Activated naive CD8-positive, alpha-beta T cell (primary cell): Measurements from ENCODE around the gene AHCTF1.

Experiments
- H3K27ac Mint-ChIP-seq: one replicate; pipeline ENCODE4 v1.8.0; 2021; ENCODE audit warnings: mixed read lengths
- H3K27me3 Mint-ChIP-seq: one replicate; pipeline ENCODE4 v1.8.0; 2021; ENCODE audit warnings: mixed read lengths
- H3K36me3 Mint-ChIP-seq: one replicate; pipeline ENCODE4 v1.8.0; 2021; ENCODE audit warnings: mixed read lengths
- H3K4me1 Mint-ChIP-seq: one replicate; pipeline ENCODE4 v1.8.0; 2021; ENCODE audit warnings: low read depth, mixed read lengths
- H3K4me3 Mint-ChIP-seq: one replicate; pipeline ENCODE4 v1.8.0; 2021; ENCODE audit warnings: mild to moderate bottlenecking, mixed read lengths
- H3K9me3 Mint-ChIP-seq: one replicate; pipeline ENCODE4 v1.8.0; 2021; ENCODE audit warnings: low read depth, mixed read lengths

The AHCTF1 gene

GRCh38 chr1:246931549-246932365, at the start of gene AHCTF1:
AHCTF1 (minus strand) TSS chr1:246931948; CDS start chr1:246918370, 13,578 bp downstream.
- Mint-ChIP-seq H3K4me3 (peak within 1 kb of the TSS; percentile 94), H3K27ac (peak within 1 kb of the TSS; percentile 91), H3K4me1 (peaks cover 32% of the 10 kb centered on the region), H3K36me3 (peaks cover 5% of the 10 kb centered on the region), H3K27me3 (no peaks in the 10 kb centered on the region), H3K9me3 (no peaks in the 10 kb centered on the region)

GRCh38 chr1:246978785-246979184, 47.0 kb upstream of the AHCTF1 start:
- H3K9me3 Mint-ChIP-seq: peaks cover 19% of the 10 kb centered on the region
- H3K27me3 Mint-ChIP-seq: peaks cover 4% of the 10 kb centered on the region
- H3K27ac Mint-ChIP-seq: no peak overlapping the region
- peaks cover 11% of the 10 kb centered on the region for H3K36me3 Mint-ChIP-seq
- H3K4me1 Mint-ChIP-seq: no peaks in the 10 kb centered on the region
- H3K4me3 Mint-ChIP-seq: no peak overlapping the region

- Mint-ChIP-seq H3K9me3 (peaks cover 19% of the 10 kb centered on the region), H3K27me3 (peaks cover 4% of the 10 kb centered on the region), H3K27ac (no peak overlapping the region), H3K4me3 (no peak overlapping the region), H3K36me3 (peaks cover 11% of the 10 kb centered on the region), H3K4me1 (no peaks in the 10 kb centered on the region)
Observed at GRCh38 chr1:246978281-246978680, 46.5 kb upstream of the AHCTF1 start.

GRCh38 chr1:246971969-246972368, 40.2 kb upstream of the AHCTF1 start:
- H3K9me3 Mint-ChIP-seq: peaks cover 15% of the 10 kb centered on the region
- H3K4me1 Mint-ChIP-seq: no peaks in the 10 kb centered on the region
- peaks cover 2% of the 10 kb centered on the region for H3K27me3 Mint-ChIP-seq
- H3K36me3 Mint-ChIP-seq: peaks cover 13% of the 10 kb centered on the region
- no peak overlapping the region for H3K4me3 Mint-ChIP-seq
- H3K27ac Mint-ChIP-seq: no peak overlapping the region

- Mint-ChIP-seq H3K27ac (no peak overlapping the region), H3K27me3 (no peaks in the 10 kb centered on the region), H3K36me3 (peaks cover 11% of the 10 kb centered on the region), H3K4me3 (no peak overlapping the region), H3K4me1 (no peaks in the 10 kb centered on the region), H3K9me3 (peaks cover 15% of the 10 kb centered on the region)
Observed at GRCh38 chr1:246971090-246971721, 39.5 kb upstream of the AHCTF1 start.

GRCh38 chr1:246969621-246970020, 37.9 kb upstream of the AHCTF1 start:
- H3K36me3 Mint-ChIP-seq: peaks cover 13% of the 10 kb centered on the region
- no peaks in the 10 kb centered on the region for H3K27me3 Mint-ChIP-seq
- H3K4me3 Mint-ChIP-seq: no peak overlapping the region
- no peaks in the 10 kb centered on the region for H3K4me1 Mint-ChIP-seq
- H3K9me3 Mint-ChIP-seq: peaks cover 15% of the 10 kb centered on the region
- no peak overlapping the region for H3K27ac Mint-ChIP-seq

- Mint-ChIP-seq H3K36me3 (peaks cover 13% of the 10 kb centered on the region), H3K27me3 (no peaks in the 10 kb centered on the region), H3K4me3 (no peak overlapping the region), H3K9me3 (peaks cover 15% of the 10 kb centered on the region), H3K4me1 (no peaks in the 10 kb centered on the region), H3K27ac (no peak overlapping the region)
Observed at GRCh38 chr1:246966502-246966901, 34.8 kb upstream of the AHCTF1 start.

- Mint-ChIP-seq H3K27ac (no peak overlapping the region), H3K36me3 (no peaks in the 10 kb centered on the region), H3K27me3 (no peaks in the 10 kb centered on the region)
Observed at GRCh38 chr1:246959944-246960693, 28.4 kb upstream of the AHCTF1 start.

GRCh38 chr1:246954126-246954525, 22.4 kb upstream of the AHCTF1 start:
- no peaks in the 10 kb centered on the region for H3K27me3 Mint-ChIP-seq
- no peaks in the 10 kb centered on the region for H3K9me3 Mint-ChIP-seq
- peaks cover 2% of the 10 kb centered on the region for H3K4me1 Mint-ChIP-seq
- H3K4me3 Mint-ChIP-seq: no peak overlapping the region
- H3K36me3 Mint-ChIP-seq: no peaks in the 10 kb centered on the region
- H3K27ac Mint-ChIP-seq: no peak overlapping the region

More at GRCh38 chr1:246959944-246960693, 28.4 kb upstream of the AHCTF1 start:
- Mint-ChIP-seq H3K9me3 (no peaks in the 10 kb centered on the region), H3K4me1 (peaks cover 5% of the 10 kb centered on the region), H3K4me3 (no peak overlapping the region)

GRCh38 chr1:246951413-246951812, 19.7 kb upstream of the AHCTF1 start:
- no peaks in the 10 kb centered on the region for H3K36me3 Mint-ChIP-seq
- H3K9me3 Mint-ChIP-seq: no peaks in the 10 kb centered on the region

GRCh38 chr1:246949956-246950355, 18.2 kb upstream of the AHCTF1 start:
- Mint-ChIP-seq H3K27me3 (no peaks in the 10 kb centered on the region), H3K4me1 (peaks cover 2% of the 10 kb centered on the region), H3K36me3 (no peaks in the 10 kb centered on the region), H3K9me3 (no peaks in the 10 kb centered on the region), H3K27ac (no peak overlapping the region), H3K4me3 (no peak overlapping the region)

More at GRCh38 chr1:246951413-246951812, 19.7 kb upstream of the AHCTF1 start:
- Mint-ChIP-seq H3K4me1 (peaks cover 2% of the 10 kb centered on the region), H3K27ac (no peak overlapping the region), H3K4me3 (no peak overlapping the region), H3K27me3 (no peaks in the 10 kb centered on the region)

GRCh38 chr1:246947255-246947654, 15.5 kb upstream of the AHCTF1 start:
- Mint-ChIP-seq H3K4me3 (no peak overlapping the region), H3K36me3 (no peaks in the 10 kb centered on the region), H3K9me3 (no peaks in the 10 kb centered on the region), H3K27ac (no peak overlapping the region), H3K4me1 (peaks cover 2% of the 10 kb centered on the region), H3K27me3 (no peaks in the 10 kb centered on the region)

- peaks cover 2% of the 10 kb centered on the region for H3K4me1 Mint-ChIP-seq
- no peak overlapping the region for H3K27ac Mint-ChIP-seq
- no peaks in the 10 kb centered on the region for H3K27me3 Mint-ChIP-seq
- no peaks in the 10 kb centered on the region for H3K36me3 Mint-ChIP-seq
- no peaks in the 10 kb centered on the region for H3K9me3 Mint-ChIP-seq
- no peak overlapping the region for H3K4me3 Mint-ChIP-seq
Observed at GRCh38 chr1:246946366-246946765, 14.6 kb upstream of the AHCTF1 start.

GRCh38 chr1:246934765-246935164, 3.0 kb upstream of the AHCTF1 start:
- no peaks in the 10 kb centered on the region for H3K9me3 Mint-ChIP-seq
- H3K4me3 Mint-ChIP-seq: no peak overlapping the region
- H3K4me1 Mint-ChIP-seq: peaks cover 16% of the 10 kb centered on the region
- no peaks in the 10 kb centered on the region for H3K27me3 Mint-ChIP-seq
- H3K27ac Mint-ChIP-seq: no peak overlapping the region
- H3K36me3 Mint-ChIP-seq: no peaks in the 10 kb centered on the region

- peaks cover under 1% of the 10 kb centered on the region for H3K36me3 Mint-ChIP-seq
- no peak overlapping the region for H3K4me3 Mint-ChIP-seq
- H3K4me1 Mint-ChIP-seq: peaks cover 23% of the 10 kb centered on the region
- no peaks in the 10 kb centered on the region for H3K9me3 Mint-ChIP-seq
- no peaks in the 10 kb centered on the region for H3K27me3 Mint-ChIP-seq
- H3K27ac Mint-ChIP-seq: no peak overlapping the region
Observed at GRCh38 chr1:246933893-246934292, 2.1 kb upstream of the AHCTF1 start.
